Sigmoid colon (tissue), 4 donors: ENCODE results near the gene KRT5.

Experiments
- EP300 ChIP-seq, 4 donors: sonication (generic); formaldehyde crosslinking; IDR thresholded peaks; one replicate each; pipeline ENCODE4 v1.6.1; 2017; ENCODE audit warnings: antibody characterized with exemption in 4 of 4
- POLR2A ChIP-seq, 2 donors: fragments of 450-650 bp; IDR thresholded peaks; one replicate each; pipeline ENCODE4 v1.6.1; 2016; ENCODE audit warnings: antibody characterized with exemption in 2 of 2, mild to moderate bottlenecking in 2 of 2, moderate library complexity in 2 of 2
- TF ChIP-seq, protein P1 (sequence below), 4 experiments: fragments of 450-650 bp in 3 of 4; fragments of 200-600 bp in 1 of 4; IDR thresholded peaks; one replicate each; pipeline ENCODE4 v1.5.1; 2016 to 2019; ENCODE audit warnings: antibody characterized with exemption in 4 of 4, mild to moderate bottlenecking in 3 of 4, moderate library complexity in 2 of 4

GRCh38 chr12:52497975-52498374 is 22.2 kb downstream of the KRT5 start:
- TF ChIP-seq, protein P1, sequence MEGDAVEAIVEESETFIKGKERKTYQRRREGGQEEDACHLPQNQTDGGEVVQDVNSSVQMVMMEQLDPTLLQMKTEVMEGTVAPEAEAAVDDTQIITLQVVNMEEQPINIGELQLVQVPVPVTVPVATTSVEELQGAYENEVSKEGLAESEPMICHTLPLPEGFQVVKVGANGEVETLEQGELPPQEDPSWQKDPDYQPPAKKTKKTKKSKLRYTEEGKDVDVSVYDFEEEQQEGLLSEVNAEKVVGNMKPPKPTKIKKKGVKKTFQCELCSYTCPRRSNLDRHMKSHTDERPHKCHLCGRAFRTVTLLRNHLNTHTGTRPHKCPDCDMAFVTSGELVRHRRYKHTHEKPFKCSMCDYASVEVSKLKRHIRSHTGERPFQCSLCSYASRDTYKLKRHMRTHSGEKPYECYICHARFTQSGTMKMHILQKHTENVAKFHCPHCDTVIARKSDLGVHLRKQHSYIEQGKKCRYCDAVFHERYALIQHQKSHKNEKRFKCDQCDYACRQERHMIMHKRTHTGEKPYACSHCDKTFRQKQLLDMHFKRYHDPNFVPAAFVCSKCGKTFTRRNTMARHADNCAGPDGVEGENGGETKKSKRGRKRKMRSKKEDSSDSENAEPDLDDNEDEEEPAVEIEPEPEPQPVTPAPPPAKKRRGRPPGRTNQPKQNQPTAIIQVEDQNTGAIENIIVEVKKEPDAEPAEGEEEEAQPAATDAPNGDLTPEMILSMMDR (IDR thresholded peaks at IDR 0.05), result no peak
- TF ChIP-seq EP300 (IDR thresholded peaks at IDR 0.05) (no peak), POLR2A (IDR thresholded peaks at IDR 0.05) (no peak)
